Mesendoderm (in vitro differentiated cells): Measurements from ENCODE around the gene TTC14. TPM values are rescaled to one million over a fixed set of nuclear protein-coding genes. Genes with fewer than 3 reads are reported as not detected.
A peak's percentile ranks its signal among the peaks of the same experiment; 100 is the strongest.

Experiments
- DNase-seq: peaks from one replicate; pipeline ENCODE4 v3.0.0; 2013
- H2AK5ac ChIP-seq: 2 replicates; pipeline ENCODE4 v1.6.1; 2013; ENCODE audit warnings: low read length, inconsistent platforms
- H2BK120ac ChIP-seq: 2 replicates; pipeline ENCODE4 v1.6.1; 2013; ENCODE audit warnings: low read depth, mild to moderate bottlenecking, low read length, moderate library complexity, mixed read lengths
- H2BK15ac ChIP-seq: replicated peaks from 2 replicates; pipeline ENCODE4 v1.6.1; 2013; ENCODE audit warnings: low read depth, mild to moderate bottlenecking, moderate library complexity
- H2BK5ac ChIP-seq: 2 replicates; pipeline ENCODE4 v1.6.1; 2013; ENCODE audit warnings: low read length, inconsistent platforms
- H3K18ac ChIP-seq: 2 replicates; pipeline ENCODE4 v1.6.1; 2013; ENCODE audit warnings: mild to moderate bottlenecking, low read length, mixed read lengths
- H3K23ac ChIP-seq: one replicate; pipeline ENCODE4 v1.6.1; 2013; ENCODE audit warnings: low read length
- H3K27ac ChIP-seq: 2 replicates; pipeline ENCODE4 v1.5.1; 2013; ENCODE audit warnings: low read depth, mild to moderate bottlenecking, inconsistent platforms, low read length, moderate library complexity
- H3K27me3 ChIP-seq: 2 replicates; pipeline ENCODE4 v1.6.1; 2013; ENCODE audit warnings: low read length, control low read depth, mild to moderate bottlenecking, inconsistent platforms; ENCODE audit not compliant: insufficient read depth, poor library complexity
- H3K36me3 ChIP-seq: 2 replicates; pipeline ENCODE4 v1.6.1; 2013; ENCODE audit warnings: low read length, inconsistent platforms; ENCODE audit not compliant: control insufficient read depth, insufficient read depth
- H3K4ac ChIP-seq: one replicate; pipeline ENCODE4 v1.6.1; 2013; ENCODE audit warnings: low read depth, mild to moderate bottlenecking, low read length, moderate library complexity
- H3K4me1 ChIP-seq: 2 replicates; pipeline ENCODE4 v1.6.1; 2013; ENCODE audit warnings: low read depth, low read length, inconsistent platforms; ENCODE audit not compliant: control insufficient read depth
- H3K4me2 ChIP-seq: 2 replicates; pipeline ENCODE4 v1.6.1; 2013; ENCODE audit warnings: low read length
- H3K4me3 ChIP-seq: 2 replicates; pipeline ENCODE4 v1.5.1; 2013; ENCODE audit warnings: mild to moderate bottlenecking, low read length
- H3K56ac ChIP-seq: one replicate; pipeline ENCODE4 v1.6.1; 2013; ENCODE audit warnings: low read length
- H3K79me1 ChIP-seq: 2 replicates; pipeline ENCODE4 v1.6.1; 2013; ENCODE audit warnings: low read length, inconsistent platforms
- H3K79me2 ChIP-seq: 2 replicates; pipeline ENCODE4 v1.6.1; 2013; ENCODE audit warnings: mild to moderate bottlenecking, low read length; ENCODE audit not compliant: control insufficient read depth, insufficient read depth
- H3K9ac ChIP-seq: 2 replicates; pipeline ENCODE4 v1.6.1; 2013; ENCODE audit warnings: low read length, inconsistent platforms
- H4K5ac ChIP-seq: one replicate; pipeline ENCODE4 v1.6.1; 2013; ENCODE audit warnings: low read length
- H4K8ac ChIP-seq: one replicate; pipeline ENCODE4 v1.6.1; 2013; ENCODE audit warnings: low read depth, mild to moderate bottlenecking, control low read depth, low read length, moderate library complexity
- WGBS: extraction: QIAGEN DNeasy Blood & Tissue Kit; methylation state at CpG from one replicate; pipeline ENCODE4 v1.1.7; 2013; ENCODE audit warnings: low lambda C conversion rate, missing lambda C conversion rate; ENCODE audit not compliant: insufficient coverage; ENCODE audit errors: extremely low coverage; 5-methylcytosine and 5-hydroxymethylcytosine counted together
- polyA plus RNA-seq, 2 experiments: library from polyadenylated mRNA; stranded (reverse); fragments of 200-250 nt; gene quantifications; one replicate each; pipeline ENCODE4 v1.2.3, GENCODE V29; 2013

Gene TTC14, protein sequence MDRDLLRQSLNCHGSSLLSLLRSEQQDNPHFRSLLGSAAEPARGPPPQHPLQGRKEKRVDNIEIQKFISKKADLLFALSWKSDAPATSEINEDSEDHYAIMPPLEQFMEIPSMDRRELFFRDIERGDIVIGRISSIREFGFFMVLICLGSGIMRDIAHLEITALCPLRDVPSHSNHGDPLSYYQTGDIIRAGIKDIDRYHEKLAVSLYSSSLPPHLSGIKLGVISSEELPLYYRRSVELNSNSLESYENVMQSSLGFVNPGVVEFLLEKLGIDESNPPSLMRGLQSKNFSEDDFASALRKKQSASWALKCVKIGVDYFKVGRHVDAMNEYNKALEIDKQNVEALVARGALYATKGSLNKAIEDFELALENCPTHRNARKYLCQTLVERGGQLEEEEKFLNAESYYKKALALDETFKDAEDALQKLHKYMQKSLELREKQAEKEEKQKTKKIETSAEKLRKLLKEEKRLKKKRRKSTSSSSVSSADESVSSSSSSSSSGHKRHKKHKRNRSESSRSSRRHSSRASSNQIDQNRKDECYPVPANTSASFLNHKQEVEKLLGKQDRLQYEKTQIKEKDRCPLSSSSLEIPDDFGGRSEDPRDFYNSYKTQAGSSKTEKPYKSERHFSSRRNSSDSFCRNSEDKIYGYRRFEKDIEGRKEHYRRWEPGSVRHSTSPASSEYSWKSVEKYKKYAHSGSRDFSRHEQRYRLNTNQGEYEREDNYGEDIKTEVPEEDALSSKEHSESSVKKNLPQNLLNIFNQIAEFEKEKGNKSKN
- 16.1 TPM for polyA plus RNA-seq (2013, experiment 1 of 2)
- polyA plus RNA-seq (2013, experiment 2 of 2) = 15.7 TPM

DNA sequence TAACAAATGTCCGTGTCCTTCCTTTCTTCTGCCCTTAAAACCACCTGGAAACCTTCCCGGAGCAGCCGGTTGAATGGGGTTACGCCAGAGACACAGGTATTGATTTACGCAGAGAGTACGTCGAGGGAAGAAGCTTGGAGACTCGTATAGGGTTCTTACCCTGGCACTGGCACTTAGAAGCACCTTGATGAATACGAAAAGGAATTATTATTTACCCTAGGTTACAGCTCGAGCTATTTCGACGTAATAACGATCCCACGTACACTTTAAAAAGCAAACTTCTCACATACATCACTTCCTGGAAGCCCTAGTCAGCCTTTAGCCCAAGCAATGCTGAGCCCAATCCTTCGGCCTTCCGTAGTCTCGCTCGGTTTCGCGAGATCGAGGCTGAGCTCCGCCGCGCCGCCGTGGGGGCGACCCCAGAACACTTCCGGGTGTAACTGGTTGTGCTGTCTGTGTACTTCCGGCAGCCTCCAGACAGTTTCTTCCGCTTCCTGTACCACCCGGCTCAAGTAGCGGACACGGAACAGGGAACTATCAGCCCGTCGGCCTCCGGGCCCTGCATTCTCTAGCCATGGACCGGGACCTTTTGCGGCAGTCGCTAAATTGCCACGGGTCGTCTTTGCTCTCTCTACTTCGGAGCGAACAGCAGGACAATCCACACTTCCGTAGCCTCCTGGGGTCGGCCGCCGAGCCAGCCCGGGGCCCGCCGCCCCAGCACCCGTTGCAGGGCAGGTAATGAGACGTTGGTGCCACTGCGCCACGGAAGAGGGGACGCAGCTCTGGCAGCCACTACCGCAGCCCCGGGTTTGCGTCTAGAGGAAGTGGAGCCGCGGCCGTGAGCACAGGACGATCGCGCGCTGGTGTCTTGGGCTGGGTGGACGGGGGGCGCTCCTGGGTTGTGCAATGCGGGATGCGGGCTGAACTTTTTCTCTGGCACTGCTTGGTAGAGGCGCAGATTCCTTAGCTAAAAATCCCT is at the start of gene TTC14:
Gene TTC14 (plus strand): TSS at position 476 of the 979 bp plus-strand sequence. CDS start 99 bp downstream, at position 575.
- no peak within 1 kb of the TSS for H3K23ac ChIP-seq
- WGBS = no CpG with 5 or more reads among the region's 70 CpGs
- H2AK5ac ChIP-seq = no peak within 1 kb of the TSS

DNA sequence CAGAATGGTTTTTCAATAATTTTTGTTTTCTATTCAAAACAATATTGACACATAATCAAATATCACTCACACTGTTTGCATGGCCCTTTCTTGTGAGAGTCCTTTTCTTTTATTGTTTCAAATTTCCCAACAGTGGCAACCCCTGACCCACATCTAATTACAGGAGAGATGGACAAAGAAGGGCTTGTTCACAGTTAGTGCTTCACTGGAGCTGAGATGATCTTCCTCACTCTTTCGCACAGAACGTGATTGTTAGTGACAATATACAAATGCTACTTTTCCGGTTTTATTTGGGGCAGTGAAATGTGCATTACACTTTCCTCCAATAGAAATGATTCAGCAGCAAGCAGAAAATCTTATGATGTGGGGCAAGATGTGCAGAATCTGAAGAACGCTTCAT is 38.6 kb upstream of the TTC14 start:
- Histone ChIP-seq H3K79me2 (no peaks in the 10 kb centered on the region), H3K36me3 (no peaks in the 10 kb centered on the region), H4K8ac (no peak overlapping the region), H2BK5ac (no peak overlapping the region), H3K4me3 (no peak overlapping the region), H3K79me1 (no peaks in the 10 kb centered on the region), H2BK120ac (no peak overlapping the region), H3K23ac (no peak overlapping the region), H3K4me2 (no peak overlapping the region), H3K4ac (no peak overlapping the region), H2AK5ac (no peak overlapping the region), H3K9ac (no peak overlapping the region), H4K5ac (no peak overlapping the region), H3K4me1 (no peaks in the 10 kb centered on the region), H2BK15ac (no peak overlapping the region), H3K18ac (no peak overlapping the region), H3K27me3 (no peaks in the 10 kb centered on the region), H3K27ac (no peak overlapping the region), H3K56ac (no peak overlapping the region)
- WGBS = no CpG with 5 or more reads among the region's 4 CpGs
- no peak for DNase-seq

More for the DNA sequence above, at the start of gene TTC14:
- Histone ChIP-seq H2BK15ac (no peak within 1 kb of the TSS), H3K27me3 (no peaks in the 10 kb centered on the region), H3K79me1 (peaks cover 2% of the 10 kb centered on the region), H3K36me3 (peaks cover 2% of the 10 kb centered on the region), H3K4ac (peak within 1 kb of the TSS; percentile 85), H3K4me2 (peak within 1 kb of the TSS; percentile 77), H3K4me1 (no peaks in the 10 kb centered on the region), H3K27ac (peak within 1 kb of the TSS; percentile 42), H3K9ac (peak within 1 kb of the TSS; percentile 88), H3K18ac (peak within 1 kb of the TSS; percentile 5), H3K79me2 (peaks cover 8% of the 10 kb centered on the region), H2BK120ac (no peak within 1 kb of the TSS), H2BK5ac (peak within 1 kb of the TSS; percentile 32), H4K5ac (peak within 1 kb of the TSS; percentile 90), H3K56ac (peak within 1 kb of the TSS; percentile 92), H4K8ac (peak within 1 kb of the TSS; percentile 82), H3K4me3 (peak within 1 kb of the TSS; percentile 87)
- peak; percentile 97 for DNase-seq

DNA sequence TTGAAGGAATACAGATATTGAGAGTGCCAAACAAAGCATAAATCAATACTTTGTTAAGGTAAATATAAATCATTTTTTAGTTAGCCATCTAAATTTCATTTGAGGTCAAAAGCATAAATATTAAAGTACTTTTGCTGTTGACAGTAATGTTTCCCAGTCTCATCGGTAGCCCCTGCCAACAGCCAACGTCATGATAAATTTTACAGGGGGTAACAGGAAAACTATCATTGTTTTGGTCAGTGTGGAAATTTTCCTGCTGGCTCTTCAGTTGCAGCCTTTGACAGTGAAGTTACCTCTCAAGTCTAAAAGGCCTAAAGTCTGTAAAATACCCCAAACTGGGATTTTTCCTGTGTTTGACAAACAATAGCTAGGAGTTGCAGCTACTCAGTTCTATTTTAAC is 37.3 kb upstream of the TTC14 start:
- no peak overlapping the region for H2BK5ac ChIP-seq
- no peak overlapping the region for H3K56ac ChIP-seq
- no peaks in the 10 kb centered on the region for H3K27me3 ChIP-seq
- no peak overlapping the region for H3K18ac ChIP-seq
- no CpG with 5 or more reads among the region's 2 CpGs for WGBS
- no peak for DNase-seq
- no peak overlapping the region for H3K9ac ChIP-seq
- H3K4me1 ChIP-seq = no peaks in the 10 kb centered on the region
- no peaks in the 10 kb centered on the region for H3K79me1 ChIP-seq
- no peak overlapping the region for H2AK5ac ChIP-seq
- H3K36me3 ChIP-seq = no peaks in the 10 kb centered on the region
- no peak overlapping the region for H4K5ac ChIP-seq
- no peak overlapping the region for H3K23ac ChIP-seq
- H2BK15ac ChIP-seq = no peak overlapping the region
- H3K27ac ChIP-seq = no peak overlapping the region
- H2BK120ac ChIP-seq = no peak overlapping the region
- no peak overlapping the region for H4K8ac ChIP-seq
- H3K79me2 ChIP-seq = no peaks in the 10 kb centered on the region
- H3K4me3 ChIP-seq = no peak overlapping the region
- H3K4me2 ChIP-seq = no peak overlapping the region
- no peak overlapping the region for H3K4ac ChIP-seq

DNA sequence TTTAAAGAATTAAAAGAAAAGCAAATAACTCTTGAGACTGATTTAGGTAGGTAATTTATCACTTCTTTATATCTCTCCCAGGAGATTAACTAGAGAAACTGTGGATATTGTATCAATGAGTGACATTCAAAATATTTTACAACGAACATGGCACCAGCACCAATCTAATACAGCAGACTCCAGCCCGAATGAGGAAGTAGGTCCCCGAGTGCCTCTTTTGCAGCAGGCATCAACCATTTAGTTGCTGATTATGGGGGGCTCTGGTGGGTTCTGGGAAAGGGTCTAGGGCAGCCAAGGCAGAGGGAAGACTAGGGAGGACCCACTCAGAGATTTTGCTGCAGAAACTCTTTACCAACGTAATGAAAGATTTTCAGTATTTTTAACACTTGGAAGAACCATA is 31.7 kb upstream of the TTC14 start:
- no peaks in the 10 kb centered on the region for H3K27me3 ChIP-seq
- no peak overlapping the region for H3K9ac ChIP-seq
- H3K56ac ChIP-seq = no peak overlapping the region
- H3K4ac ChIP-seq = no peak overlapping the region
- H2AK5ac ChIP-seq = no peak overlapping the region
- no peak overlapping the region for H3K27ac ChIP-seq
- H3K4me2 ChIP-seq = no peak overlapping the region
- DNase-seq = no peak
- no peaks in the 10 kb centered on the region for H3K79me1 ChIP-seq
- H2BK15ac ChIP-seq = no peak overlapping the region
- H3K4me3 ChIP-seq = no peak overlapping the region
- no peaks in the 10 kb centered on the region for H3K4me1 ChIP-seq
- H2BK120ac ChIP-seq = no peak overlapping the region
- H3K36me3 ChIP-seq = no peaks in the 10 kb centered on the region
- no peak overlapping the region for H4K8ac ChIP-seq
- H3K79me2 ChIP-seq = no peaks in the 10 kb centered on the region
- no peak overlapping the region for H3K18ac ChIP-seq
- no CpG with 5 or more reads among the region's 4 CpGs for WGBS
- H2BK5ac ChIP-seq = no peak overlapping the region
- no peak overlapping the region for H4K5ac ChIP-seq
- H3K23ac ChIP-seq = no peak overlapping the region

DNA sequence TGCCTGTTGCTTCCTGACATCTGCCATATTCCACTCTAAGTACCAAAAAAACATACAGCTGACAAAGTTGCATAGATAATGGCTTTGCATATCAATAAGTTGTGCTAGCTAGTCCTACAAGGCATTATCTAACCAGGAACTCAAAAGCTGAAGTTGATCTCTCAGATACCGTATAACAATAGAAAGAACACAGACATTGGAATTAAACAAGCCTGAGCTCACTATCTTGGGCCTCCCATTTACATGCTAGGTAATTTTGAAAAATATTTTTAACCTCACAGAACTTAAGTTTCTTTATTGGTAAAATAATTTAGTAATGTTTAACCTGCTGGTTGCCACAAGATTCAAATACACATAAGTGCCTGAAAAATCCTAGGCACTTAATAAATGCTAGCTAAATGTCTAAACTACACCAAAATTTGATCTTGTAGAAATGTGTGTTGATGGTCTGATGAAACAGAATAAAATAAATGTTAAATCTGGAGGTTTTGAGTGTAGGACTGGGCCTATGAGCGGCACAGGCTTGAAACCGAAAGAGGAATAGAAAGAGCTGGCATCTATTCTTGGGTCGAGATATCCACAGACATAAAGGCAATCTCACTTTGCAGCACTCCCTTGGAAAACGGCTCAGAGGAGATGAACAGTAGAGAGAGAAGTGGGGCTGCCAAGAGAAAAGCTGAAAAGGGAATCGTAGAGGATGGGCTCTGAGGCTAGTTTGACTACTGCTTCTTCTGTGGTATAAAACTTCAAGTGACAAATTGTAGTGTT is 29.9 kb upstream of the TTC14 start:
- no peak overlapping the region for H3K4ac ChIP-seq
- no peaks in the 10 kb centered on the region for H3K27me3 ChIP-seq
- H3K79me1 ChIP-seq = no peaks in the 10 kb centered on the region
- H3K4me3 ChIP-seq = no peak overlapping the region
- no peak overlapping the region for H2BK5ac ChIP-seq
- H3K27ac ChIP-seq = no peak overlapping the region
- H3K18ac ChIP-seq = no peak overlapping the region
- DNase-seq = peak; percentile 2
- no CpG with 5 or more reads among the region's 6 CpGs for WGBS
- no peak overlapping the region for H4K8ac ChIP-seq
- no peak overlapping the region for H4K5ac ChIP-seq
- H3K56ac ChIP-seq = no peak overlapping the region
- H3K23ac ChIP-seq = no peak overlapping the region
- no peaks in the 10 kb centered on the region for H3K36me3 ChIP-seq
- H2AK5ac ChIP-seq = no peak overlapping the region
- no peaks in the 10 kb centered on the region for H3K79me2 ChIP-seq
- no peak overlapping the region for H2BK120ac ChIP-seq
- no peak overlapping the region for H3K4me2 ChIP-seq
- no peaks in the 10 kb centered on the region for H3K4me1 ChIP-seq
- no peak overlapping the region for H2BK15ac ChIP-seq
- no peak overlapping the region for H3K9ac ChIP-seq
